OCI-LY7 (cell line): ENCODE measurements around the gene PPM1L. TPM values are rescaled to one million over a fixed set of nuclear protein-coding genes. Genes with fewer than 3 reads are reported as not detected.

ENCODE experiments used
- BruUV-seq: library from RNA; stranded (reverse); fragments of 400-500 nt; replicated peaks from 2 replicates; lab custom pipeline; 2021; lab: Mats Ljungman, UMichigan
- CTCF ChIA-PET: fragments of 300-600 bp; sonication (Branson Sonifier 250); formaldehyde crosslinking; loops from one replicate; lab custom pipeline; 2022; ENCODE audit warnings: antibody characterized with exemption; ENCODE audit not compliant: unreplicated experiment; lab: Charles Lee
- POLR2A ChIA-PET: fragments of 300-600 bp; sonication (Branson Sonifier 250); formaldehyde crosslinking; loops from one replicate; lab custom pipeline; 2022; ENCODE audit warnings: antibody characterized with exemption; lab: Charles Lee
- DNase-seq: peaks from one replicate; pipeline ENCODE4 v3.0.0-alpha.2; 2015; ENCODE audit warnings: low spot score
- H2AFZ ChIP-seq: fragments of 200-600 bp; sonication (generic), shearing (Covaris generic); 2 replicates; pipeline ENCODE4 v1.6.1; 2014; ENCODE audit warnings: mild to moderate bottlenecking, antibody characterized with exemption, low read length, moderate library complexity
- H3K27ac ChIP-seq: fragments of 200-600 bp; sonication (generic); 2 replicates; pipeline ENCODE4 v1.5.1; 2014; ENCODE audit warnings: mixed run types, low read depth, mild to moderate bottlenecking, moderate library complexity, low read length, inconsistent platforms; ENCODE audit not compliant: poor library complexity, severe bottlenecking
- H3K36me3 ChIP-seq: fragments of 200-600 bp; sonication (generic); 2 replicates; pipeline ENCODE4 v1.6.1; 2014; ENCODE audit warnings: mild to moderate bottlenecking, antibody characterized with exemption, low read length, moderate library complexity, mixed read lengths; ENCODE audit not compliant: insufficient read depth
- H3K4me1 ChIP-seq: fragments of 200-600 bp; sonication (generic); 2 replicates; pipeline ENCODE4 v1.5.1; 2014; ENCODE audit warnings: mild to moderate bottlenecking, low read length; ENCODE audit not compliant: insufficient read depth, poor library complexity, severe bottlenecking
- H3K4me2 ChIP-seq: fragments of 200-600 bp; sonication (generic); 2 replicates; pipeline ENCODE4 v1.6.1; 2014; ENCODE audit warnings: mild to moderate bottlenecking, low read length
- H3K4me3 ChIP-seq: fragments of 200-600 bp; sonication (generic); 2 replicates; pipeline ENCODE4 v1.5.1; 2014; ENCODE audit warnings: mild to moderate bottlenecking, low read depth, low read length; ENCODE audit not compliant: poor library complexity, severe bottlenecking
- H3K79me2 ChIP-seq: fragments of 200-600 bp; sonication (generic); 2 replicates; pipeline ENCODE4 v1.6.1; 2016; ENCODE audit warnings: low read depth, mild to moderate bottlenecking, low read length, moderate library complexity, mixed read lengths; ENCODE audit not compliant: insufficient read depth
- H3K9me2 ChIP-seq: fragments of 200-600 bp; sonication (generic); 2 replicates; pipeline ENCODE4 v1.6.1; 2016; ENCODE audit warnings: mild to moderate bottlenecking, low read length, mixed read lengths; ENCODE audit not compliant: insufficient read depth
- H3K9me3 ChIP-seq: fragments of 200-600 bp; sonication (generic); 2 replicates; pipeline ENCODE4 v1.6.1; 2014; ENCODE audit warnings: mild to moderate bottlenecking, mixed run types, low read length, mixed read lengths
- H4K20me1 ChIP-seq: fragments of 200-600 bp; sonication (generic); 2 replicates; pipeline ENCODE4 v1.6.1; 2014; ENCODE audit warnings: mild to moderate bottlenecking, antibody characterized with exemption, low read length, moderate library complexity, mixed read lengths; ENCODE audit not compliant: insufficient read depth
- EZH2phosphoT487 ChIP-seq: fragments of 200-600 bp; sonication (generic); IDR thresholded peaks from 2 replicates; pipeline ENCODE4 v1.6.1; 2018; ENCODE audit warnings: low read depth, borderline replicate concordance, mild to moderate bottlenecking, mixed run types, antibody characterized with exemption, low read length, moderate library complexity, mixed read lengths
- intact Hi-C: fragments of 100-400 bp; cut with micrococcal nuclease; formaldehyde crosslinking; loops from one replicate; pipeline ENCODE4 v1.10.0; 2022; ENCODE audit not compliant: unreplicated experiment
- total RNA-seq, 2 experiments: library from RNA; depleted of rRNA in 1 of 2; stranded (reverse); fragments of >200 nt in 1 of 2; shearing (Covaris generic) in 1 of 2; gene quantifications; 2 replicates each; pipeline ENCODE4 v1.2.3, GENCODE V29; 2014 to 2022
- TF ChIP-seq, protein P1 (sequence below): fragments of 200-600 bp; sonication (generic); conservative IDR thresholded peaks from 2 replicates; pipeline ENCODE4 v1.5.1; 2014; ENCODE audit warnings: mild to moderate bottlenecking, antibody characterized with exemption, low read length, moderate library complexity, mixed read lengths

Gene PPM1L
- total RNA-seq, 2 experiments from 2014 or later, result 10.3 to 14.7 TPM

DNA sequence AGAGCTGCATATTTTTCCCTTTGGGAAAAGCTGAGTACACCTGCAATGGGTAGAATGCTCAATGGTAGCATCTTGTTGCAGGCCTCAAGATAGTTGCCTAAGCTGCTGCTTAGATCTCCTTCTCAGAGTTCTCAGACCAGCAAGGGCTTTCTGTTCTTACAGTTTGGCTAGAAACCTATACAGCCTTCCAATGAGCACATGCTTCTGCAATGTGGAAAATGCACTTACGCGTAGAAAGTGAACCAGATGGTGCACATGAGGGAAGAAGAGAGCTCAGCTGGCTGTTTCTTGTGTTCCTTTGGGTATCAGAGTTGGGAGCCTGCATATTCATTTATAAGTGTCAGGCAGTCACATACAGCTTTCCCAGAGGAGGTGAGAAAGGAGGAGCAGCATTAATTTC lies 212.7 kb downstream of the PPM1L start:
- ChIA-PET CTCF (no interaction called here), POLR2A (interaction anchor here (0.5 to 1.5 kb wide), 8 partner anchors 13 to 720 kb away, joined by 3 to 4 read pairs (median 3); no protein-coding TSS in a partner anchor)
- Histone ChIP-seq H3K9me2 (no peaks in the 10 kb centered on the region), H3K36me3 (no peaks in the 10 kb centered on the region; the same call in 1 of the 2 replicates), H3K9me3 (peaks cover 5% of the 10 kb centered on the region; the same call in 1 of the 2 replicates), H3K79me2 (no peaks in the 10 kb centered on the region), H4K20me1 (no peaks in the 10 kb centered on the region), H3K4me2 (no peak overlapping the region), H3K4me3 (no peak overlapping the region), H3K4me1 (peaks cover 10% of the 10 kb centered on the region), H3K27ac (no peak overlapping the region), H2AFZ (no peak overlapping the region)
- intact Hi-C loops, result loop anchor here (1.0 kb wide), 1 partner anchor 23 kb away; no protein-coding TSS in a partner anchor
- no peak for TF ChIP-seq EZH2phosphoT487
- TF ChIP-seq, protein P1, sequence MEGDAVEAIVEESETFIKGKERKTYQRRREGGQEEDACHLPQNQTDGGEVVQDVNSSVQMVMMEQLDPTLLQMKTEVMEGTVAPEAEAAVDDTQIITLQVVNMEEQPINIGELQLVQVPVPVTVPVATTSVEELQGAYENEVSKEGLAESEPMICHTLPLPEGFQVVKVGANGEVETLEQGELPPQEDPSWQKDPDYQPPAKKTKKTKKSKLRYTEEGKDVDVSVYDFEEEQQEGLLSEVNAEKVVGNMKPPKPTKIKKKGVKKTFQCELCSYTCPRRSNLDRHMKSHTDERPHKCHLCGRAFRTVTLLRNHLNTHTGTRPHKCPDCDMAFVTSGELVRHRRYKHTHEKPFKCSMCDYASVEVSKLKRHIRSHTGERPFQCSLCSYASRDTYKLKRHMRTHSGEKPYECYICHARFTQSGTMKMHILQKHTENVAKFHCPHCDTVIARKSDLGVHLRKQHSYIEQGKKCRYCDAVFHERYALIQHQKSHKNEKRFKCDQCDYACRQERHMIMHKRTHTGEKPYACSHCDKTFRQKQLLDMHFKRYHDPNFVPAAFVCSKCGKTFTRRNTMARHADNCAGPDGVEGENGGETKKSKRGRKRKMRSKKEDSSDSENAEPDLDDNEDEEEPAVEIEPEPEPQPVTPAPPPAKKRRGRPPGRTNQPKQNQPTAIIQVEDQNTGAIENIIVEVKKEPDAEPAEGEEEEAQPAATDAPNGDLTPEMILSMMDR, result no peak
- BruUV-seq, result no TSS peak
- no peak for DNase-seq

DNA sequence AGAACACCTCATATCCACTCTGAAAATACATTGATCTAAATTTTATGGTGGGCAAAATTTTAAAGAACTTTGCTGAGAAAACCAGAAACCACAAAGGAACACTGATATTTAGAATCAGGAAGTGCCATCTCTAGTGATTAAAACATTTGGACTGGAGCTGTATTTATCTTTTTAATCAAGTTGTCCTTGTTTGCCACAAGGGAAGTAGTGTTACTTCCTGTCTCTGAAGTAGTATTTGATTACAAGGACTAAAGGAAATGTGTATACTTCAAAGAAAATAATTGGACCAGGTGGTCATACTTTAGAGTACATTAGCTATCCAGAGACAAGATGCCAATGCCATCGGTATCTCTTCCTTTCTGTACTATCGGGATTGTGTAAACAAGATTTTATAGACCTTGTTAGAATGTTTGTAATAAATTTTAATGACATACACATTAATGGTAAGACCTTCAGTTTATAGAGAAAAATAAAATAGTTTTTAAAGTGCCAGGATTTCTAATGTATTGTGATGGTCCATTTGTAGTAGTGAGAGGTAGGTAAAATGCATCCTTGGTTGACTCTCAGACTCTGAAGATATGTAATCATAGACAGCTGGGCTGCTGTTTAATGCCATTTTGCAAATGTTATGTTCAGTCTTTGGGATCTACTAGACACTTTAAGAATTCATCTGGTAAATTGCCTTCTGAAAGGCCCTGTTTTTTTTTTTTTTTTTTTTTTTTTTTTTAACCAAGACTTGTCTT lies 217.2 kb downstream of the PPM1L start:
- BruUV-seq, result no TSS peak
- H3K27ac ChIP-seq, result peak overlapping the region; percentile 1
- DNase-seq, result peak; percentile 5
- no peak for TF ChIP-seq EZH2phosphoT487
- TF ChIP-seq, protein P1, result no peak
- no peak overlapping the region for H3K4me2 ChIP-seq
- intact Hi-C loops, result no loop called here
- H3K9me3 ChIP-seq, result no peaks in the 10 kb centered on the region
- peaks cover 10% of the 10 kb centered on the region for H3K4me1 ChIP-seq
- H3K36me3 ChIP-seq, result no peaks in the 10 kb centered on the region
- CTCF ChIA-PET, result no interaction called here
- no peaks in the 10 kb centered on the region for H3K79me2 ChIP-seq
- no peaks in the 10 kb centered on the region for H3K9me2 ChIP-seq
- H3K4me3 ChIP-seq, result no peak overlapping the region
- H2AFZ ChIP-seq, result peak overlapping the region; percentile 44; the same call in 1 of the 2 replicates
- POLR2A ChIA-PET, result interaction anchor here (1.0 kb wide), 1 partner anchor 17 kb away, joined by 3 read pairs; no protein-coding TSS in a partner anchor
- H4K20me1 ChIP-seq, result no peaks in the 10 kb centered on the region

- no peak overlapping the region for H2AFZ ChIP-seq
- no peak overlapping the region for H3K4me3 ChIP-seq
- H3K36me3 ChIP-seq, result no peaks in the 10 kb centered on the region
- H3K4me1 ChIP-seq, result peaks cover 19% of the 10 kb centered on the region
- POLR2A ChIA-PET, result no interaction called here
- CTCF ChIA-PET, result no interaction called here
- no peaks in the 10 kb centered on the region for H3K79me2 ChIP-seq
- no peaks in the 10 kb centered on the region for H4K20me1 ChIP-seq
- H3K9me3 ChIP-seq, result peaks cover 1% of the 10 kb centered on the region; the same call in 1 of the 2 replicates
- BruUV-seq, result no TSS peak
- no peaks in the 10 kb centered on the region for H3K9me2 ChIP-seq
- DNase-seq, result no peak
- H3K4me2 ChIP-seq, result no peak overlapping the region
- TF ChIP-seq, protein P1, result no peak
- TF ChIP-seq EZH2phosphoT487, result no peak
- H3K27ac ChIP-seq, result no peak overlapping the region
- intact Hi-C loops, result no loop called here
Measured at GRCh38 chr3:160977773-160978172, 221.7 kb downstream of the PPM1L start.
